Thyroid gland (tissue), 4 donors: Measurements from ENCODE around the gene STK32B. TPM values are rescaled to one million over a fixed set of nuclear protein-coding genes. Genes with fewer than 3 reads are reported as not detected.

Experiments
- DNase-seq, 2 donors: peaks; one replicate each; pipeline ENCODE4 v3.0.0-alpha.2; 2019
- H3K27ac ChIP-seq, 3 donors: fragments of 200-600 bp; sonication (generic); 1 replicate in 2 of 3; 2 replicates in 1 of 3; pipeline ENCODE4 v1.5.1; 2016 to 2019; ENCODE audit warnings: mild to moderate bottlenecking in 1 of 3, moderate library complexity in 1 of 3
- H3K27me3 ChIP-seq: fragments of 200-600 bp; sonication (generic); one replicate; pipeline ENCODE4 v1.5.1; 2019
- H3K36me3 ChIP-seq, 2 donors: fragments of 200-600 bp; sonication (generic); one replicate each; pipeline ENCODE4 v1.5.1; 2016 to 2019
- H3K4me1 ChIP-seq, 2 donors: fragments of 200-600 bp; sonication (generic); one replicate each; pipeline ENCODE4 v1.5.1; 2017 to 2019
- H3K4me3 ChIP-seq, 3 donors: fragments of 200-600 bp; sonication (generic); replicated peaks in 1 of 3; 1 replicate in 2 of 3; 2 replicates in 1 of 3; pipeline ENCODE4 v1.5.1; 2016; ENCODE audit warnings: mild to moderate bottlenecking in 1 of 3
- H3K9me3 ChIP-seq: fragments of 200-600 bp; sonication (generic); one replicate; pipeline ENCODE4 v1.5.1; 2017
- CTCF ChIP-seq, 6 experiments: fragments of 200-600 bp in 3 of 6; fragments of 450-650 bp in 3 of 6; sonication (generic) in 3 of 6; IDR thresholded peaks; one replicate each; pipeline ENCODE4 v1.5.1; 2016 to 2019; ENCODE audit warnings: antibody characterized with exemption in 6 of 6, mild to moderate bottlenecking in 2 of 6, inconsistent platforms in 1 of 6, moderate library complexity in 1 of 6
- POLR2A ChIP-seq, 2 donors: fragments of 450-650 bp; IDR thresholded peaks; one replicate each; pipeline ENCODE4 v1.6.1; 2017; ENCODE audit warnings: antibody characterized with exemption in 2 of 2, mild to moderate bottlenecking in 2 of 2, moderate library complexity in 1 of 2
- WGBS, 2 donors: methylation state at CpG; one replicate each; pipeline ENCODE4 v1.1.5; 2017; 5-methylcytosine and 5-hydroxymethylcytosine counted together
- intact Hi-C: fragments of 100-400 bp; cut with DNase I; formaldehyde crosslinking; loops from one replicate; pipeline ENCODE4 v1.15.1; 2023
- total RNA-seq, 4 donors: library from RNA; depleted of rRNA; stranded (reverse); fragments of >200 nt; gene quantifications; one replicate each; pipeline ENCODE4 v1.2.3, GENCODE V29; 2016

STK32B gene
- total RNA-seq, 4 donors from 2014 or later, result 1.9 to 14.8 (median 4.4) TPM

GRCh38 chr4:5398056-5398455, 346.8 kb downstream of the STK32B start:
- intact Hi-C loops, result no loop called here
- Histone ChIP-seq H3K4me1 (no peaks in the 10 kb centered on the region), H3K27ac (no peak overlapping the region), H3K9me3 (no peaks in the 10 kb centered on the region), H3K36me3 (no peaks in the 10 kb centered on the region), H3K4me3 (no peak overlapping the region), H3K27me3 (no peaks in the 10 kb centered on the region)
- TF ChIP-seq CTCF (IDR thresholded peaks at IDR 0.05) (no peak), POLR2A (IDR thresholded peaks at IDR 0.05) (no peak)
- 52 to 61% methylated on average over 2 to 3 of the region's 3 CpGs for WGBS, 2 donors
- DNase-seq, result peak in 1 of 2 donors; percentile 3

GRCh38 chr4:5399124-5399523, 347.8 kb downstream of the STK32B start:
- intact Hi-C loops, result no loop called here
- no peak for DNase-seq
- 67 to 78% methylated on average over 4 of the region's 4 CpGs for WGBS, 2 donors
- no peaks in the 10 kb centered on the region for H3K9me3 ChIP-seq
- no peaks in the 10 kb centered on the region for H3K36me3 ChIP-seq
- TF ChIP-seq POLR2A (IDR thresholded peaks at IDR 0.05) (no peak), CTCF (IDR thresholded peaks at IDR 0.05) (no peak)
- no peak overlapping the region for H3K4me3 ChIP-seq
- no peaks in the 10 kb centered on the region for H3K4me1 ChIP-seq
- H3K27me3 ChIP-seq, result no peaks in the 10 kb centered on the region
- H3K27ac ChIP-seq, result no peak overlapping the region

DNA sequence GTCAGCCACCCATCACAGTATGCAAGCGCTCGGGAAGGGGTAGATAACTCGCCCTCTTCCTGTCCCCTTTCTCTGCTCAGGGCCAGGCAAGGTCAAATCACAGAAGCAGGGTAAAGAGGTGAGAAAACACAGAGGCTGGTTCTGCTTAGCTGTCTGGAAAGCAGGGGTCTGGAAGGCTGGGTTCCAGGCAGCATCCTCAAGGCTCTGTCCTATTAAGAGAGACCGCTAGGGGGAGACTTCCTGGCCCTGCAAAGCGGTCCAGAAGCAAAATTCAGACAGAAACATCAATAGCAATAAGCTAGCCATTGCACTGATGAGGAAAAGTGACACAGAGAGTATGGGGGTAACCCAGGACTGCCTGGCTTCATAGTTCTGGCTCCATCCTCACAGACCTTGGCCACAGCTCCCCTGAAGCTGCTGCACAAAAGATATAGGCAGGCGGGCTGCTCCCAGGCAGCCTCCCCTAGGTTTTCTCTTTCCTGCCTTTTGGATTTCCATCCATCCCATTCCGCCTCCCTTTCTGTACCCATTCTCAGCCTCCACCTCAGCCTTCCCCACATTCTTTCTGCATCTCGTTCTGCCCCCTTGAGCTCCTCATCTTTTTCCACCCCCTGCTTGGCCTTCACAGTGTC, 348.6 kb downstream of the STK32B start:
- Histone ChIP-seq H3K27me3 (no peaks in the 10 kb centered on the region), H3K27ac (no peak overlapping the region), H3K4me1 (no peaks in the 10 kb centered on the region), H3K4me3 (no peak overlapping the region), H3K36me3 (no peaks in the 10 kb centered on the region), H3K9me3 (no peaks in the 10 kb centered on the region)
- intact Hi-C loops, result no loop called here
- WGBS, 2 donors, result 51 to 63% methylated on average over 8 of the region's 8 CpGs
- DNase-seq, result no peak
- TF ChIP-seq CTCF (IDR thresholded peaks at IDR 0.05) (peak in 3 of 6 experiments; percentile 14 to 51 (median 24)), POLR2A (IDR thresholded peaks at IDR 0.05) (no peak)

DNA sequence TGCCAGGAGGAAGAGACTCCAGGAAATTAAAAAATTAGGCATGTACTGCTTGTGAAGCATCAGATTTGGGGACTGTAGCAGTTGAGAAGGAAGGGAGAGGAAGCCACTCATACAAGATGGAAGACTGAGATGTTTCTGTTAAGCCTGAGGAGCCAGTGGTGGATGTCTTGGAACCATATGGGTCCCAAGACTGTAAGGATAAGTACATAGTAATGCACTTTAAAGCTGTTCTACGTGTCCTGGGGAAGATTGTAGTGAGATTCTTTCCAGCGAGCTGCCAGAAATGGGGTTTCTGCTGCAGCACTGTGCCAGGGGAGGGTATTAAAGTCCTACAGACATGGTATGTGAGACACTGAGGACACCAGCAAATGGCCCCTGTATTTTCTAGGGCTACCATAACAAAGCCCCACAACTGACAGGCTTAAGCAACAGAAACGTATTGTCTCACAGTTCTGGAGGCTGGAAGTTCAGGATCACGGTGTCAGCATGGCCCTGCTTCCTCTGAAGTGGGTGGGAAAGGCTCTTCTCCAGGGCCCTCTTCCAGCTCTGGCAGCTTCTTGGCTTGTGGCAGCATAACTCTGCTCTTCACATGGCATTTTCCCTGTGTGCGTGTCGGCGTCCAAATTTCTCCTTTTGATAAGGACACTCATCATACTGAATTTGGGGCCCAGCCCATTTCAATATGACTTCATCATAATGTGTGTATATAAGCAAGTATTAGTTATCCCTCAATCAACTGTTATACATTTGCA, 352.6 kb downstream of the STK32B start:
- Histone ChIP-seq H3K27me3 (no peaks in the 10 kb centered on the region), H3K27ac (no peak overlapping the region), H3K4me3 (no peak overlapping the region), H3K4me1 (no peaks in the 10 kb centered on the region), H3K9me3 (no peaks in the 10 kb centered on the region), H3K36me3 (no peaks in the 10 kb centered on the region)
- intact Hi-C loops, result no loop called here
- no peak for DNase-seq
- 83 to 91% methylated on average over 7 of the region's 7 CpGs for WGBS, 2 donors
- no peak for TF ChIP-seq POLR2A (IDR thresholded peaks at IDR 0.05)
- TF ChIP-seq CTCF (IDR thresholded peaks at IDR 0.05), result no peak

DNA sequence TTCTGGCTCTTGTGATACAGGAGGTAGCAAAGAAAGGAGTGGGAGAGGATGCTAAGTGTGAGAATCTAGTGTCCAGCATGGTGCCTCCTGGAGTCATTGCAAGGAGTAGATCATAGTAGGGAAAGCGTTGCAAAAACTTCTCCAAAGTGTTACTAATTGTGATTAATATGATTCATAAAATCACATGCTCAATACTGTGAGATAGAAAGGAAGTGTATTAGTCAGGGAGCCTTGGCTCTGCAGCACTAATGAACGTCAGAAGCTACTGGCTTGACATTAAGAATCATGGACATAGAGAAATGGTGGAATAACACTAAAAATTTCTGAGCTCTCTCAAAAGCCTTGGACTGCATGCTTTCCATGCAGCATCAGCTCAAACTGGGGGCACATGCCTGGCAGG, 358.0 kb downstream of the STK32B start:
- H3K27ac ChIP-seq, result no peak overlapping the region
- no peaks in the 10 kb centered on the region for H3K4me1 ChIP-seq
- no peaks in the 10 kb centered on the region for H3K27me3 ChIP-seq
- WGBS, 2 donors, result 78 to 80% methylated on average over 2 of the region's 2 CpGs
- no peak for DNase-seq
- H3K4me3 ChIP-seq, result no peak overlapping the region
- H3K36me3 ChIP-seq, result no peaks in the 10 kb centered on the region
- H3K9me3 ChIP-seq, result no peaks in the 10 kb centered on the region
- TF ChIP-seq POLR2A (IDR thresholded peaks at IDR 0.05), result no peak
- TF ChIP-seq CTCF (IDR thresholded peaks at IDR 0.05), result no peak
- intact Hi-C loops, result no loop called here
